ENCODE data around the gene CTNNA2.

Gene CTNNA2

GRCh38 chr2:79862756-79863155 is 349.9 kb downstream of the CTNNA2 start:
- no peak for DNase-seq

GRCh38 chr2:79872656-79873055 is 359.8 kb downstream of the CTNNA2 start:
- no peak for DNase-seq

GRCh38 chr2:79874015-79874414 is 361.2 kb downstream of the CTNNA2 start:
- no peak for DNase-seq

- DNase-seq = peak; percentile 23
Observed at GRCh38 chr2:79876430-79876829, 363.6 kb downstream of the CTNNA2 start.

- DNase-seq = no peak
Observed at GRCh38 chr2:79882548-79882947, 369.7 kb downstream of the CTNNA2 start.

GRCh38 chr2:79887747-79888374 is 375.0 kb downstream of the CTNNA2 start:
- peak; percentile 69 for DNase-seq

GRCh38 chr2:79892123-79892522 is 379.3 kb downstream of the CTNNA2 start:
- no peak for DNase-seq

- DNase-seq = no peak
Observed at GRCh38 chr2:79899196-79899595, 386.3 kb downstream of the CTNNA2 start.

GRCh38 chr2:79901161-79901560 is 388.3 kb downstream of the CTNNA2 start:
- no peak for DNase-seq

GRCh38 chr2:79903222-79904000 is 390.6 kb downstream of the CTNNA2 start:
- no peak for DNase-seq

- DNase-seq = no peak
Observed at GRCh38 chr2:79906139-79906890, 393.5 kb downstream of the CTNNA2 start.

- DNase-seq = no peak
Observed at GRCh38 chr2:79909521-79909920, 396.7 kb downstream of the CTNNA2 start.

GRCh38 chr2:79910643-79911042 is 397.8 kb downstream of the CTNNA2 start:
- DNase-seq = no peak

GRCh38 chr2:79915455-79915854 is 402.6 kb downstream of the CTNNA2 start:
- no peak for DNase-seq

- DNase-seq = no peak
Observed at GRCh38 chr2:79916285-79916684, 403.4 kb downstream of the CTNNA2 start.

GRCh38 chr2:79920512-79921076 is 407.7 kb downstream of the CTNNA2 start:
- DNase-seq = no peak

GRCh38 chr2:79929624-79930023 is 416.8 kb downstream of the CTNNA2 start:
- DNase-seq = no peak

GRCh38 chr2:79935046-79935732 is 422.3 kb downstream of the CTNNA2 start:
- no peak for DNase-seq

GRCh38 chr2:79935771-79936657 is 423.2 kb downstream of the CTNNA2 start:
- DNase-seq = peak; percentile 56

- DNase-seq = no peak
Observed at GRCh38 chr2:79936715-79937114, 423.9 kb downstream of the CTNNA2 start.

- DNase-seq = no peak
Observed at GRCh38 chr2:79938648-79939047, 425.8 kb downstream of the CTNNA2 start.

GRCh38 chr2:79940364-79940763 is 427.5 kb downstream of the CTNNA2 start:
- no peak for DNase-seq
